Transverse colon (tissue), 4 donors: ENCODE measurements around the gene SLC16A12. TPM values are rescaled to one million over a fixed set of nuclear protein-coding genes. Genes with fewer than 3 reads are reported as not detected.
"Not testable (repeated sequence)": the region's sequence is repeated elsewhere in the genome, so short reads cannot be mapped to it uniquely, and the experiment has no call there.

ENCODE experiments used
- DNase-seq: peaks from one replicate; pipeline ENCODE4 v3.0.0-alpha.2; 2019
- H3K27ac ChIP-seq, 4 donors: fragments of 200-600 bp; sonication (generic); 2 replicates each; pipeline ENCODE4 v1.5.1; 2016 to 2018; ENCODE audit warnings: inconsistent platforms in 4 of 4
- H3K27me3 ChIP-seq: fragments of 200-600 bp; sonication (generic); 2 replicates; pipeline ENCODE4 v1.5.1; 2017; ENCODE audit warnings: inconsistent platforms
- H3K36me3 ChIP-seq, 4 donors: fragments of 200-600 bp; sonication (generic); 2 replicates each; pipeline ENCODE4 v1.5.1; 2017 to 2019; ENCODE audit warnings: inconsistent platforms in 4 of 4
- H3K4me1 ChIP-seq, 4 donors: fragments of 200-600 bp; sonication (generic); 2 replicates each; pipeline ENCODE4 v1.5.1; 2017 to 2020; ENCODE audit warnings: inconsistent platforms in 4 of 4
- H3K4me3 ChIP-seq, 4 donors: fragments of 200-600 bp; sonication (generic); 1 replicate in 1 of 4; 2 replicates in 3 of 4; pipeline versions ENCODE4 v1.5.1 to v1.6.1; 2017 to 2019; ENCODE audit warnings: inconsistent platforms in 4 of 4
- H3K9me3 ChIP-seq, 2 donors: fragments of 200-600 bp; sonication (generic); 2 replicates each; pipeline ENCODE4 v1.5.1; 2017 to 2019; ENCODE audit warnings: inconsistent platforms in 2 of 2
- EP300 ChIP-seq: sonication (generic); formaldehyde crosslinking; IDR thresholded peaks from one replicate; pipeline ENCODE4 v1.6.1; 2017; ENCODE audit warnings: antibody characterized with exemption, low read depth
- POLR2A ChIP-seq: fragments of 450-650 bp; IDR thresholded peaks from one replicate; pipeline ENCODE4 v1.6.1; 2016; ENCODE audit warnings: antibody characterized with exemption, mild to moderate bottlenecking, moderate library complexity
- POLR2AphosphoS5 ChIP-seq, 3 donors: sonication (generic); formaldehyde crosslinking; IDR thresholded peaks; one replicate each; pipeline ENCODE4 v1.6.1; 2016; ENCODE audit warnings: antibody characterized with exemption in 3 of 3
- WGBS, 2 donors: methylation state at CpG; one replicate each; pipeline ENCODE4 v1.1.5; 2018; ENCODE audit warnings: low coverage in 1 of 2; 5-methylcytosine and 5-hydroxymethylcytosine counted together
- in situ Hi-C, 4 donors: fragments of 200-750 bp; cut with MboI; loops; one replicate each; pipeline versions ENCODE4 v1.15.0 to v1.15.1; 2017; ENCODE audit warnings: low sequenced_read_pairs in 3 of 4, low pct_ligation_motif_present in 1 of 4, low pct_unique_long_range_greater_than_20kb in 1 of 4
- intact Hi-C: fragments of 100-400 bp; cut with DNase I; formaldehyde crosslinking; loops from one replicate; pipeline ENCODE4 v1.15.1; 2023; ENCODE audit warnings: low total_unique reads
- total RNA-seq, 4 donors: library from RNA; depleted of rRNA; stranded (reverse); fragments of >200 nt; gene quantifications; one replicate each; pipeline ENCODE4 v1.1.0, GENCODE V29; 2016
- TF ChIP-seq, protein P1 (sequence below), 5 experiments: fragments of 200-600 bp in 3 of 5; fragments of 450-650 bp in 2 of 5; sonication (generic) in 3 of 5; IDR thresholded peaks; 1 replicate in 2 of 5; 2 replicates in 3 of 5; pipeline ENCODE4 v1.5.1; 2016 to 2017; ENCODE audit warnings: antibody characterized with exemption in 5 of 5, inconsistent platforms in 3 of 5, mild to moderate bottlenecking in 2 of 5, moderate library complexity in 1 of 5

The SLC16A12 gene
- total RNA-seq, 4 donors from 2014 or later, result 0.27 to 7.6 (median 0.48) TPM; not detected in 1

- DNase-seq, result no peak
- H3K27ac ChIP-seq, result no peak overlapping the region
- 22 to 40% methylated on average over 1 of the region's 1 CpG for WGBS, 2 donors
- H3K27me3 ChIP-seq, result no peaks in the 10 kb centered on the region
- H3K9me3 ChIP-seq, result no peaks in the 10 kb centered on the region
- H3K4me3 ChIP-seq, result no peak overlapping the region
- no peaks in the 10 kb centered on the region for H3K36me3 ChIP-seq
- intact Hi-C loops, result no loop called here
- no peak for TF ChIP-seq POLR2AphosphoS5 (IDR thresholded peaks at IDR 0.05)
- no peak for TF ChIP-seq EP300
- no peak for TF ChIP-seq POLR2A
- TF ChIP-seq, protein P1, sequence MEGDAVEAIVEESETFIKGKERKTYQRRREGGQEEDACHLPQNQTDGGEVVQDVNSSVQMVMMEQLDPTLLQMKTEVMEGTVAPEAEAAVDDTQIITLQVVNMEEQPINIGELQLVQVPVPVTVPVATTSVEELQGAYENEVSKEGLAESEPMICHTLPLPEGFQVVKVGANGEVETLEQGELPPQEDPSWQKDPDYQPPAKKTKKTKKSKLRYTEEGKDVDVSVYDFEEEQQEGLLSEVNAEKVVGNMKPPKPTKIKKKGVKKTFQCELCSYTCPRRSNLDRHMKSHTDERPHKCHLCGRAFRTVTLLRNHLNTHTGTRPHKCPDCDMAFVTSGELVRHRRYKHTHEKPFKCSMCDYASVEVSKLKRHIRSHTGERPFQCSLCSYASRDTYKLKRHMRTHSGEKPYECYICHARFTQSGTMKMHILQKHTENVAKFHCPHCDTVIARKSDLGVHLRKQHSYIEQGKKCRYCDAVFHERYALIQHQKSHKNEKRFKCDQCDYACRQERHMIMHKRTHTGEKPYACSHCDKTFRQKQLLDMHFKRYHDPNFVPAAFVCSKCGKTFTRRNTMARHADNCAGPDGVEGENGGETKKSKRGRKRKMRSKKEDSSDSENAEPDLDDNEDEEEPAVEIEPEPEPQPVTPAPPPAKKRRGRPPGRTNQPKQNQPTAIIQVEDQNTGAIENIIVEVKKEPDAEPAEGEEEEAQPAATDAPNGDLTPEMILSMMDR (IDR thresholded peaks at IDR 0.05), result no peak
- in situ Hi-C loops, result no loop called here
- peaks cover 0 to 6% (median 0%) of the 10 kb centered on the region in 4 donors for H3K4me1 ChIP-seq
Measured at GRCh38 chr10:89549510-89549909, 14.1 kb upstream of the SLC16A12 start.

DNA sequence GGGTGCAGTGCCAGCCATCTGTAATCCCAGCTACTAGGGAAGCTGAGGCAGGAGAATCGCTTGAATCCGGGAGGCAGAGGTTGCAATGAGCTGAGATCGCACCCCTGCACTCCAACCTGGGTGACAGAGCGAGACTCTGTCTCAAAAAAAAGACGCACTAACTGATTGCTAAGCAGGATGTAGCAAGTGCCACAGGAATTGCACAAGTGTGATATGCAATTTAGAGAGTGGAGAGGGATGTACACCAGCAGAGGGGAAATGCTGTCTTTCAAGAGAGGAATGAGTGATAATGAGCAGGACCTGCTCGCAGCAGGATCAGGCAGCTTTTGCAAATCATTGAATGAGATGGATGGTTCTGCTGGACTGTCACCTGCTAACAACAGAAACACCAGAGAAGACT, 13.3 kb upstream of the SLC16A12 start:
- in situ Hi-C loops (no loop called here), intact Hi-C loops (no loop called here)
- Histone ChIP-seq H3K27ac (no peak overlapping the region), H3K36me3 (no peaks in the 10 kb centered on the region), H3K4me1 (peaks cover 0 to 6% (median 0%) of the 10 kb centered on the region in 4 donors), H3K4me3 (no peak overlapping the region), H3K9me3 (no peaks in the 10 kb centered on the region), H3K27me3 (no peaks in the 10 kb centered on the region)
- 84% methylated on average over 6 of the region's 6 CpGs; no CpG with 5 or more reads in 1 of the 2 donors for WGBS, 2 donors
- TF ChIP-seq POLR2A, result no peak
- TF ChIP-seq, protein P1 (IDR thresholded peaks at IDR 0.05), result no peak
- no peak for TF ChIP-seq POLR2AphosphoS5 (IDR thresholded peaks at IDR 0.05)
- no peak for TF ChIP-seq EP300
- no peak for DNase-seq

GRCh38 chr10:89547853-89548513, 12.6 kb upstream of the SLC16A12 start:
- TF ChIP-seq EP300 (no peak), POLR2A (no peak), POLR2AphosphoS5 (IDR thresholded peaks at IDR 0.05) (no peak)
- TF ChIP-seq, protein P1 (IDR thresholded peaks at IDR 0.05), result no peak
- Histone ChIP-seq H3K4me3 (no peak overlapping the region), H3K36me3 (no peaks in the 10 kb centered on the region), H3K9me3 (no peaks in the 10 kb centered on the region), H3K27ac (no peak overlapping the region), H3K27me3 (peaks cover 2% of the 10 kb centered on the region), H3K4me1 (peaks cover 0 to 6% (median 0%) of the 10 kb centered on the region in 4 donors)
- in situ Hi-C loops, result no loop called here
- intact Hi-C loops, result no loop called here
- WGBS, 2 donors, result 57 to 100% methylated on average over 2 of the region's 2 CpGs
- no peak for DNase-seq

DNA sequence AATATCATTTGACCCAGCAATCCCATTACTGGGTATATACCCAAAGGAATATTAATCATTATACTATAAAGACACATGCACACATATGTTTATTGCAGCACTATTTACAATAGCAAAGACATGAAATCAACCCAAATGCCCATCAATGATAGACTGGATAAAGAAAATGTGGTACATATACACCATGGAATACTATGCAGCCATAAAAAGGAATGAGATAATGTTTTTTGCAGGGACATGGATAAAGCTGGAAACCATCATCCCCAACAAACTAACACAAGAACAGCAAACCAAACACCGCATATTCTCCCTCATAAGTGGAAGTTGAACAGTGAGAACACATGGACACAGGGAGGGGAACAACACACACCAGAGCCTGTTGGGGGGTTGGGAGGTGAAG, 11.3 kb upstream of the SLC16A12 start:
- H3K4me1 ChIP-seq, in situ Hi-C loops, DNase-seq, intact Hi-C loops, H3K27ac ChIP-seq, H3K9me3 ChIP-seq, H3K36me3 ChIP-seq, H3K4me3 ChIP-seq, H3K27me3 ChIP-seq: not testable (repeated sequence)
- 96 to 100% methylated on average over 1 of the region's 1 CpG for WGBS, 2 donors

- H3K9me3 ChIP-seq, result no peaks in the 10 kb centered on the region
- H3K4me1 ChIP-seq, result no peaks in the 10 kb centered on the region
- intact Hi-C loops, result no loop called here
- no peaks in the 10 kb centered on the region for H3K36me3 ChIP-seq
- in situ Hi-C loops, result no loop called here
- H3K27ac ChIP-seq, result no peak overlapping the region
- TF ChIP-seq, protein P1 (IDR thresholded peaks at IDR 0.05), result no peak
- TF ChIP-seq POLR2A, result no peak
- TF ChIP-seq POLR2AphosphoS5 (IDR thresholded peaks at IDR 0.05), result no peak
- TF ChIP-seq EP300, result no peak
- peaks cover 14% of the 10 kb centered on the region for H3K27me3 ChIP-seq
- no peak overlapping the region for H3K4me3 ChIP-seq
- no peak for DNase-seq
- 88 to 100% methylated on average over 3 of the region's 3 CpGs for WGBS, 2 donors
Measured at GRCh38 chr10:89543841-89544240, 8.4 kb upstream of the SLC16A12 start.
